ENCODE results near the gene ZMYND12. TPM values are rescaled to one million over a fixed set of nuclear protein-coding genes. Genes with fewer than 3 reads are reported as not detected.

The ZMYND12 gene
- total and polyA plus RNA-seq, 2 donors: 0.75 to 3.2 TPM

DNA sequence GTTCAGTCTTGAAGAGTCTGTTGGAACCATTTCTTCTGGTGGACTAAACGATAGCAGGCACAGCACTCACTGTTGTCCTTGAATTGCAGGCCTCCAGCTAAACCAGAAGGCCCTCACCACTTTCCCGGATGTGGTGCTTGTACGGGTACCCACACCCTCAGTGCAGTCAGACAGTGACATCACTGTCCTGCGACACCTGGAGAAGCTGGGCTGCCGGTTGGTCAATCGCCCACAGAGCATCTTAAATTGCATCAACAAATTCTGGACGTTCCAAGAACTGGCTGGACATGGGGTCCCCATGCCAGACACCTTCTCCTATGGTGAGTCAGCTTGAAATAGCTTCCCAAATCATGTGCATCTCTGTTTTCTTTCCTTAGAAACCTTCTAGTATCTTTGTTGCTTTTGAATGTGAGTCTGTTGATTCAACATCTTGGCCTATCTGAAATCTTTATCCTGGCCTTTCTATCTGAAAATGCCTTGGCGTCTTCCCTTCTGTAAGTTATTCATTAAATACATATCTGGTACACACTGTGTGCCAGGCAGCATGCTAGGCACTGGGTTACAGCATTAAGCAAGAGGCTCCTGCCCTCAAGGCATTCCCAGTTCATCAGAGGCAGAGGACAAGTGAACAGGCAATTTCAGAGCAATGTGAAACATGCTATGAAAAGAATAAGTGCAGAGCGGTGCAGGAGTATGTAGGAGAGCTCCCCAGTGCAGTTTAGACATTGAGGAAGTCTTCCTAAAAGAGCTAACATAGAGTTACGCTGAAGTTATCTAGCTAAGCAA, 56.3 kb downstream of the ZMYND12 start:
- H3K36me3 ChIP-seq (ENCODE audit: insufficient read depth): no peaks in the 10 kb centered on the region
- DNase-seq (ENCODE audit: extremely low spot score): no peak
- 87% methylated on average over 10 of the region's 10 CpGs for WGBS
- H3K27ac ChIP-seq (ENCODE audit: low read depth): no peak overlapping the region
- no peaks in the 10 kb centered on the region for H3K4me1 ChIP-seq (ENCODE audit: insufficient read depth)
- H3K4me3 ChIP-seq (ENCODE audit: low read depth, low read length): no peak overlapping the region

DNA sequence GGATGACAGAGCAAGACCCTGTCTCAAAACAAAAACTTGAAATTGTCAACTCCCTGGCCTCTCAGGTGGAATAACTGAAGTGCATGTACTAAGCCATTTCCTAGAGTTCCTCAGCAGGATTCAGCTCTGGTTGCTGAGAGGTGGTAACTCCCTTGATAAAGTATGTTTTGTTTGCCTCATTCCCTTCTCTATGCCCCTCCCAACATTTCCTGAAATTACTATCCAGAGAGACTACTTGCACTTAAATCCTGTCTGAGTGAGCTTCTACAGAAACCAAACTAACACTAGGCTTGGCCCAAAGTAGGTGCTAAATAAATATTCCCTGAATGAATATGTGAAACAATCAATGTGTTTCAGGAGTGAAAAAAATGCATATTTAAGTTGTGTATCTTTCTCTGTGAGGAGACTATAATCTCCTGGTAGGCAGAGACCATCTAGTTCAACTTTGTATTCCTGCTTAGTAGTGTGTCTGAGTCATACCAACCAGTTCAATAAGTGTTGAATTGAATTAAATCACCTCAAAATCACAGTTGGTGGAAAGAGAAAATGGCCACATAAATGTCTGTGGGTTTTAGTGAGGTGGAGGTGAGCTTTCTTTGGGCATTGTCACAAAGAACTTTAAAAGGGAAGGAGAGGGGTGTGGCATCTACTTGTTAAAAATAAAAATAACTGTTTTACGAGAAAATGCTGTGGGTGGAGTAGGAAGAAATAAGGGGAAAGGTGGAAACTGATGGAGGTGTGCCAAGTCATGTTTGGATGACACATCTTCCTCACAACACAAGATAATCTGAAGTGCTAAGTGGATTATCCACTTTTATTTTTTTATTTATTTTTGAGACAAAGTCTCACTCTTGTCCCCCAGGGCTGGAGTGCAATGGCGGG, 62.6 kb downstream of the ZMYND12 start:
- Histone ChIP-seq H3K27ac (ENCODE audit: low read depth) (no peak overlapping the region), H3K4me3 (ENCODE audit: low read depth, low read length) (no peak overlapping the region), H3K36me3 (ENCODE audit: insufficient read depth) (no peaks in the 10 kb centered on the region), H3K4me1 (ENCODE audit: insufficient read depth) (no peaks in the 10 kb centered on the region)
- no peak for DNase-seq (ENCODE audit: extremely low spot score)
- 77% methylated on average over 2 of the region's 2 CpGs for WGBS

DNA sequence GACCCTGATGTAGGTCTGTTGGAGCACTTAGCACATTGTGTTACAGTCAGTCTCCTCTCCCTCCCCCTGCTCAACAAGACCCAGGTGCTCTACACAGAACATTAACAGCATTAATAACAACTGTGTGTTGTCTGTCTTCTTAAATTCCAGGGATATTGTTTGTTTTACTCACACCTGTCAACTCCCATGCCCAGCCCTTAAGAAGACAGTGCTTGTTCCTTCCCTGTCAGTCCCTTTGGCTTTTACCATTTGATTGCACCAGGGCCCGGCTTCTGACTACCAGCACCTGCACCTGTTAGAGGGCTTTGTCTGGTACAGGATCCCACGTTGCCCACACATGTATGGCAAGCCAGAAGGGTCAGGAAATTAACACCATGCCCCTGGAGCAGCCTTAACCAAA, 63.6 kb downstream of the ZMYND12 start:
- Histone ChIP-seq H3K36me3 (ENCODE audit: insufficient read depth) (no peaks in the 10 kb centered on the region), H3K27ac (ENCODE audit: low read depth) (no peak overlapping the region), H3K4me3 (ENCODE audit: low read depth, low read length) (no peak overlapping the region), H3K4me1 (ENCODE audit: insufficient read depth) (no peaks in the 10 kb centered on the region)
- no peak for DNase-seq (ENCODE audit: extremely low spot score)
- 72% methylated on average over 2 of the region's 2 CpGs for WGBS

DNA sequence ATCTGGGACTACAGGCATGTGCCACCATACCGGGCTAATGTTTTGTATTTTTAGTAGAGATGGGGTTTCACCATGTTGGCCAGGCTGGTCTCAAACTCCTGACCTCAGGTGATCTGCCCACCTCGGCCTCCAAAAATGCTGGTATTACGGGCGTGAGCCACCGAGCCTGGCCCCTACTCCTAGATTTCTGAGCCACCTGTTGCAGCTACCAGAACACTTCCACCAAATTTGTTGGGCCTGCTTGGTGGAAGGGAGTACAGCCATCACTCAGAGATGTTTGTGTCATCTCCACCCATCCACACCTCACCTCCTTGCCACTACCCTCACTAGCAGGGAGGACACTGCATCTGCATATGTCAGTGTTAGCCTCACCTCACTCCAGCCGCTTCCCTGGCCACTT, 69.8 kb downstream of the ZMYND12 start:
- Histone ChIP-seq H3K27ac (ENCODE audit: low read depth) (no peak overlapping the region), H3K36me3 (ENCODE audit: insufficient read depth) (no peaks in the 10 kb centered on the region), H3K4me3 (ENCODE audit: low read depth, low read length) (no peak overlapping the region), H3K4me1 (ENCODE audit: insufficient read depth) (no peaks in the 10 kb centered on the region)
- 94% methylated on average over 6 of the region's 6 CpGs for WGBS
- no peak for DNase-seq (ENCODE audit: extremely low spot score)

DNA sequence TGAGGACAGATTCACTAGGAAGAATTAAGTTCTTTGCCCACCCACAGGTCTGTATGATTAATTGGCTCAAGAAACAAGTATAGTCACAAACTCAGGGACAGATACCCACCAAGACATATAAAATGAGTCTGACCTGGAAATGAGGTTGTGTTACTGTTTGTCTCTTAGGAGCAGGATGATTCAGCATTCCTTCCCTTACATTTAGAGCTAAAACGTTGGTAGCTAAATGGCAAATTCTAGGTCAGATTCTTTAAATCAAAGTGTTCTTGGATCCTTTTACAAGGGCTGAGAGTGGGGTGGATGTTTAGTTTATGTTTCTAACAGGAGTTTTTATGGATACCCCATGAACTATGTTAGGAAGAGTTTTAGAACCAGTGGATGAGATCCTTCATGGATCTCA, 70.5 kb downstream of the ZMYND12 start:
- 5% methylated on average over 1 of the region's 1 CpG for WGBS
- Histone ChIP-seq H3K4me3 (ENCODE audit: low read depth, low read length) (no peak overlapping the region), H3K27ac (ENCODE audit: low read depth) (no peak overlapping the region), H3K4me1 (ENCODE audit: insufficient read depth) (no peaks in the 10 kb centered on the region), H3K36me3 (ENCODE audit: insufficient read depth) (no peaks in the 10 kb centered on the region)
- no peak for DNase-seq (ENCODE audit: extremely low spot score)

DNA sequence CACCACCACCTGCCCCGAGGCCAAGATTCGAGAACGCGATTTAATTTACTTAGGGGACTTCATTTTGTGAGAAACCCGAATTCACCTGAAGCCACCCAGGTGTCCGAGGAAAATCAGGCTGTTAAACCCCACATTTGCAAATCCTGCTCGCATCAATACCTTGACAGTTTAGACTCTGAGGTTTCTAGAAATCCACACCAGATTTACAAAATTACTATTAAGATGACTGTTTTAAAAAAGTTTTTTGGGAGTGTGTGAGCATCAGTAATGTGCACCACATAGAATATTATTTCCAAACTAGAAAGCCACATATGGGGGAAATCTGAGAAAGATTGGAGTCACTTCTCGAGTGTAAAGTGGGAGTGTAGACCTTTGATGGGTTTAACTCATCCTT, 74.5 kb downstream of the ZMYND12 start:
- 10% methylated on average over 8 of the region's 8 CpGs for WGBS
- no peaks in the 10 kb centered on the region for H3K36me3 ChIP-seq (ENCODE audit: insufficient read depth)
- H3K27ac ChIP-seq (ENCODE audit: low read depth): no peak overlapping the region
- H3K4me1 ChIP-seq (ENCODE audit: insufficient read depth): no peaks in the 10 kb centered on the region
- H3K4me3 ChIP-seq (ENCODE audit: low read depth, low read length): no peak overlapping the region
- DNase-seq (ENCODE audit: extremely low spot score): no peak

DNA sequence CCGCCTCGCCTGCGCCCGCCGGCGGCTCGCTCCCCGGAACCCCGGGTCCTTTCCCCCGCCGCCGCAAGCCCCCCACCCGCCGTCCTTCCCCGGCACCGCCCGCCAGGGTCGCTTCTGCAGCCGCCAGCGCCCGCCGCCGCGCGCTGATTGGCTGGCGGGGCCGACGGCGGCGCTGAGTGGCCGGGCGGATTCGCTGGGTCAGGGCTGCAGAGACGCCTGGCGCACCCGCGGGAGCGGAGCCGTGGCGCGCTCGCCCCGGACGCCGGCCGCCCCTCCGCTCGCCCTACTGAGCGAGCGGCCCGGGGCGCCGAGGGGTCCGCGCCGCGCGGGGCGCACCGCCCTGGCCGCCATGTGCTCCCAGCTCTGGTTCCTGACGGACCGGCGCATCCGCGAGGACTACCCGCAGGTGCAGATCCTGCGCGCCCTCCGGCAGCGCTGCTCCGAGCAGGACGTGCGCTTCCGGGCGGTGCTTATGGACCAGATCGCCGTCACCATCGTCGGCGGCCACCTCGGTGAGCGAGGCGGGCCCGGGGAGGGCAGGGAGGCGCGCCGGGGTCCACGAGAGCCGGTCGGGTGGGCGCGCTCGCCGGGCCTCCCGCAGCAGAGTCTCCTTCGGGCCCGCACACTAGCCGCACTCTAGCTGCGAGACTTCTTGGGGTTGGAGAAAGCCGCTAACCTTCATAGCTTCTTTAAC, 75.1 kb downstream of the ZMYND12 start, which contains the start of gene RIMKLA:
TSS of gene RIMKLA (plus strand) at position 207 of the 694 bp plus-strand sequence. CDS start at position 350, 143 bp downstream.
- under 1% methylated on average over 101 of the region's 101 CpGs for WGBS

More for the DNA sequence above, 75.1 kb downstream of the ZMYND12 start, which contains the start of gene RIMKLA:
- no peaks in the 10 kb centered on the region for H3K36me3 ChIP-seq (ENCODE audit: insufficient read depth)
- H3K4me1 ChIP-seq (ENCODE audit: insufficient read depth): no peaks in the 10 kb centered on the region
- peak within 1 kb of the TSS; percentile 63 for H3K4me3 ChIP-seq (ENCODE audit: low read depth, low read length)
- DNase-seq (ENCODE audit: extremely low spot score): no peak
- no peak within 1 kb of the TSS for H3K27ac ChIP-seq (ENCODE audit: low read depth)

Small RNAs within 50 kb of the gene (small RNA-seq; reads per million reads assigned to genes)
- not detected for gene TMSB4XP1

Other genes starting within 250 kb of the ZMYND12 start
- gene FOXJ3, start 120.8 kb downstream of the ZMYND12 start, total RNA-seq: 103 TPM
- 21.4 TPM for gene FOXJ3, start 120.8 kb downstream of the ZMYND12 start, polyA plus RNA-seq
- 0.69 TPM for gene RIMKLA, start 75.2 kb downstream of the ZMYND12 start, total RNA-seq
- gene RIMKLA, start 75.2 kb downstream of the ZMYND12 start, polyA plus RNA-seq: 0.58 TPM
- gene PPCS, start 521 bp upstream of the ZMYND12 start, total RNA-seq: 38.0 TPM
- gene PPCS, start 521 bp upstream of the ZMYND12 start, polyA plus RNA-seq: 63.8 TPM
- 7.2 TPM for gene CCDC30, start 7.3 kb upstream of the ZMYND12 start, total RNA-seq
- 1.5 TPM for gene CCDC30, start 7.3 kb upstream of the ZMYND12 start, polyA plus RNA-seq
- 24.1 TPM for gene PPIH, start 202.4 kb upstream of the ZMYND12 start, total RNA-seq
- 29.8 TPM for gene PPIH, start 202.4 kb upstream of the ZMYND12 start, polyA plus RNA-seq
- 401 TPM for gene YBX1, start 226.4 kb upstream of the ZMYND12 start, total RNA-seq
- 773 TPM for gene YBX1, start 226.4 kb upstream of the ZMYND12 start, polyA plus RNA-seq

Measured in urinary bladder (tissue), 4 donors.